NB4 (cell line): ENCODE results near the gene LRP1B.

Experiments
- DNase-seq: peaks from one replicate; pipeline ENCODE4 v3.0.0; 2010; ENCODE audit warnings: low read depth
- H3K4me3 ChIP-seq: one replicate; pipeline ENCODE4 v1.5.1; 2011; ENCODE audit warnings: mild to moderate bottlenecking, low read depth, low read length, moderate library complexity
- CTCF ChIP-seq: IDR thresholded peaks from one replicate; pipeline ENCODE4 v1.5.1; 2012; ENCODE audit warnings: low read depth, low read length
- MAX ChIP-seq: IDR thresholded peaks from 2 replicates; pipeline ENCODE4 v1.6.1; 2011; ENCODE audit warnings: low read depth, low read length
- MYC ChIP-seq: IDR thresholded peaks from 2 replicates; pipeline ENCODE4 v1.6.1; 2011; ENCODE audit warnings: low read depth, low read length
- POLR2A ChIP-seq: IDR thresholded peaks from 2 replicates; pipeline ENCODE4 v1.6.1; 2011; ENCODE audit warnings: mild to moderate bottlenecking; ENCODE audit not compliant: insufficient read length; ENCODE audit errors: extremely low read depth

Gene LRP1B

GRCh38 chr2:141767691-141768090 lies 363.1 kb downstream of the LRP1B start:
- TF ChIP-seq POLR2A (no peak), MYC (no peak), CTCF (no peak), MAX (no peak)

GRCh38 chr2:141767051-141767450 lies 363.8 kb downstream of the LRP1B start:
- no peak for DNase-seq

More at GRCh38 chr2:141767691-141768090, 363.1 kb downstream of the LRP1B start:
- DNase-seq = no peak
- H3K4me3 ChIP-seq = no peak overlapping the region

GRCh38 chr2:141766225-141766624 lies 364.6 kb downstream of the LRP1B start:
- no peak for TF ChIP-seq MYC
- TF ChIP-seq POLR2A = no peak
- no peak for TF ChIP-seq CTCF
- no peak for TF ChIP-seq MAX
- DNase-seq = no peak
- H3K4me3 ChIP-seq = no peak overlapping the region

More at GRCh38 chr2:141767051-141767450, 363.8 kb downstream of the LRP1B start:
- no peak overlapping the region for H3K4me3 ChIP-seq
- TF ChIP-seq POLR2A (no peak), MYC (no peak), CTCF (no peak), MAX (no peak)

GRCh38 chr2:141748616-141749015 lies 382.2 kb downstream of the LRP1B start:
- TF ChIP-seq POLR2A (no peak), MYC (no peak), CTCF (no peak), MAX (no peak)
- H3K4me3 ChIP-seq = no peak overlapping the region
- DNase-seq = no peak

GRCh38 chr2:141741652-141742051 lies 389.2 kb downstream of the LRP1B start:
- no peak for TF ChIP-seq MYC
- peak; percentile 9 for DNase-seq
- H3K4me3 ChIP-seq = no peak overlapping the region

GRCh38 chr2:141737492-141738255 lies 393.1 kb downstream of the LRP1B start:
- no peak overlapping the region for H3K4me3 ChIP-seq
- no peak for DNase-seq
- TF ChIP-seq MAX (no peak), CTCF (no peak), MYC (no peak), POLR2A (no peak)
